DND-41 (cell line): ENCODE measurements around the gene PRSS56.

Experiments used
- CTCF ChIP-seq: IDR thresholded peaks from 2 replicates; pipeline ENCODE4 v1.5.1; 2012; ENCODE audit warnings: borderline replicate concordance, low read length, moderate library complexity, mild to moderate bottlenecking; ENCODE audit not compliant: poor library complexity, severe bottlenecking; ENCODE audit errors: extremely low read depth
- EZH2 ChIP-seq: IDR thresholded peaks from 3 replicates; pipeline ENCODE4 v1.6.1; 2012; ENCODE audit warnings: borderline replicate concordance, low read depth, mild to moderate bottlenecking, moderate library complexity, low read length, inconsistent platforms; ENCODE audit not compliant: severe bottlenecking

DNA sequence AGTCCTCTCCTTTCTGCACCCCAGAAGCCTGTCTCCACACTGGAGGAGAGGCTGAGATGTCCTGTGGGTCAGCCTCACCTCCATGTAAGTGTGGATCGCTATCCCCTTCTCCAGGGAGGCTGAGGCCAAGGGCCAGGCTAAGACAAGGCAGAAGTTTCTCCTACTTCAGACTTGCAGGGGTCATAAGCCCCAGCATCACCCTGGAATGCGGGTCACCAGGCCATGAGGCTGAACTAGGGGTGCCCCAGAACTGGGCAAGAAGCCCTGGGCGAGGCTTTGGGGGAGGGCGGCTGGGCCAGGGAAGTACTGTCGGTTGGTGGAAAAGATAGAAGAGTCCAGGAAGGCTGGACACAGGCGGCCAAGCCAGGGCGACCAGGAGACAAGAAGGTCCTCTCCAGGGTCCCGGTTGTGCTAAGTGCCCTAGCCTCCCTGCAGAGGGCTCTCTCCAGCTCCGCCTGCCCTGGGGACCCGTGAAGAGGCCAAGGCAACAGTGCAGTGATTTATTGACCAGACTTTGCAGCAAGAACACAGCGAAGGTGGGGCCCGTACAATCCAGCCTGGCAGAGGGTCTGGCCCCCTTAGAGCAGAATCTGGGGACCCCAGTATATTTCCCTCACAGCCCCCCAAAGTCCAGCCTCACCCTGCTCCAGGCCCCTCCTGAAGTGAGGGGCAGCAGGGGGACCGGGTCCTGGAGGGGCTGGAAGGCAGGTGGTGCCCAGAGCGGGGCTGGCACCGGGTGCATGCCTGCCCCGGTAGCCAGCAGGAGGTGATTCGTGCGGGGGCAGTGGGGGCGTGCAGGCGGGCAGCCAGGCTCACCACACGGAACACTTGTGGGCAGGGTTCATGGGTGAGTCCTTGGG lies 40.6 kb upstream of the PRSS56 start:
- TF ChIP-seq CTCF, result no peak
- TF ChIP-seq EZH2, result no peak
